Testis (tissue), 3 donors: Measurements from ENCODE around the gene LEMD3. TPM values are rescaled to one million over a fixed set of nuclear protein-coding genes. Genes with fewer than 3 reads are reported as not detected.

Source experiments
- DNase-seq: peaks from one replicate; pipeline ENCODE4 v3.0.0-alpha.2; 2019
- H3K27ac ChIP-seq, 2 donors: fragments of 200-600 bp; sonication (generic); one replicate each; pipeline ENCODE4 v1.5.1; 2019
- H3K27me3 ChIP-seq: fragments of 200-600 bp; sonication (generic); one replicate; pipeline ENCODE4 v1.5.1; 2019
- H3K36me3 ChIP-seq: fragments of 200-600 bp; sonication (generic); one replicate; pipeline ENCODE4 v1.5.1; 2017; ENCODE audit warnings: low read depth; ENCODE audit errors: missing control alignments
- H3K4me1 ChIP-seq: fragments of 200-600 bp; sonication (generic); one replicate; pipeline ENCODE4 v1.5.1; 2019
- H3K4me3 ChIP-seq, 2 donors: fragments of 200-600 bp; sonication (generic); one replicate each; pipeline ENCODE4 v1.5.1; 2017 to 2019
- H3K9me3 ChIP-seq: fragments of 200-600 bp; sonication (generic); one replicate; pipeline ENCODE4 v1.5.1; 2017
- POLR2A ChIP-seq: fragments of 450-650 bp; IDR thresholded peaks from one replicate; pipeline ENCODE4 v1.6.1; 2017; ENCODE audit warnings: antibody characterized with exemption, mild to moderate bottlenecking, moderate library complexity
- WGBS, 2 donors: methylation state at CpG; one replicate each; pipeline ENCODE4 v1.1.5; 2018; 5-methylcytosine and 5-hydroxymethylcytosine counted together
- intact Hi-C: fragments of 100-400 bp; cut with DNase I; formaldehyde crosslinking; loops from one replicate; pipeline ENCODE4 v1.15.1; 2023; ENCODE audit warnings: low total_unique reads
- polyA plus RNA-seq: library from polyadenylated mRNA; stranded (reverse); fragments of 350-450 nt; fragmentation: Illumina TruSeq; extraction: RNeasy Lipid Tissue Mini Kit (QIAGEN cat#74804); gene quantifications from one replicate; pipeline ENCODE4 v1.2.3, GENCODE V29; 2014; ENCODE audit warnings: low read depth, low replicate concordance; ENCODE audit not compliant: insufficient read depth
- total RNA-seq, 2 donors: library from RNA; depleted of rRNA; stranded (reverse); fragments of >200 nt; gene quantifications; one replicate each; pipeline ENCODE4 v1.2.3, GENCODE V29; 2016
- TF ChIP-seq, protein P1 (sequence below), 3 experiments: fragments of 450-650 bp in 2 of 3; fragments of 200-600 bp in 1 of 3; sonication (generic) in 1 of 3; IDR thresholded peaks; one replicate each; pipeline ENCODE4 v1.5.1; 2016 to 2019; ENCODE audit warnings: antibody characterized with exemption in 3 of 3, mild to moderate bottlenecking in 2 of 3, moderate library complexity in 1 of 3

The LEMD3 gene
- total and polyA plus RNA-seq, 3 donors from 2014 or later: 38.7 to 92.4 (median 72.4) TPM

DNA sequence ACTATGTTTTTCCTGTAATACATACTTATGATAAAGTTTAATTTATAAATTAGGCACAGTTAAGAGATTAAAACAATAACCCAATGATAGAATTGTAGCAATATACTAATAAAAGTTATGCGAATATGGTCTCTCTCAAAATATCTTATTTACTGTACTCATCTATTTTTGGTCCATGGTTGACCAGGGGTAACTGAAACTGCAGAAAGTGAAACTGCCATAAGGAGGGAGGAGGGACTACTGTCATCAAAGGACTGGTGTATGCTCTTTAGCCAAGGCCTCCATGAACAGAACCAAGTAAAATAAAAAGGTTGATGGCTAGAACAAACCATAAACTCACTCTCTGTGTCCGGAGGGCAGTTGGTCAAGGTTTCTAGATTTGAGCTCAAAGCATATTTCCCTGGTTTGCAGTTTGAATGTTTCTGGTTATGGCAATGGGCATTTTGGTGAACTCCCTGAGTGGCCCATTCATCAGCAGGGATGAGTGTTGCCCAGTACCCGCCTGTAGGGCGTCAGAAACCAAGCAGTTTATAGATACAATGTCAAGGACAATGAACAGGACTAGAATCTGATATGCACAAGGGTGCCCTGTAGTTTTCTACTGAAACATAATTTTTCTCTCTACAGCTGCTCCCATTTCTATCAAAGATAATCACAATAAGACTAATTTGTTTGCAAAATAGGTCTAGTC is 19.8 kb downstream of the LEMD3 start:
- Histone ChIP-seq H3K27ac (no peak overlapping the region), H3K36me3 (no peaks in the 10 kb centered on the region), H3K9me3 (no peaks in the 10 kb centered on the region), H3K4me3 (no peak overlapping the region), H3K27me3 (no peaks in the 10 kb centered on the region), H3K4me1 (no peaks in the 10 kb centered on the region)
- TF ChIP-seq, protein P1, sequence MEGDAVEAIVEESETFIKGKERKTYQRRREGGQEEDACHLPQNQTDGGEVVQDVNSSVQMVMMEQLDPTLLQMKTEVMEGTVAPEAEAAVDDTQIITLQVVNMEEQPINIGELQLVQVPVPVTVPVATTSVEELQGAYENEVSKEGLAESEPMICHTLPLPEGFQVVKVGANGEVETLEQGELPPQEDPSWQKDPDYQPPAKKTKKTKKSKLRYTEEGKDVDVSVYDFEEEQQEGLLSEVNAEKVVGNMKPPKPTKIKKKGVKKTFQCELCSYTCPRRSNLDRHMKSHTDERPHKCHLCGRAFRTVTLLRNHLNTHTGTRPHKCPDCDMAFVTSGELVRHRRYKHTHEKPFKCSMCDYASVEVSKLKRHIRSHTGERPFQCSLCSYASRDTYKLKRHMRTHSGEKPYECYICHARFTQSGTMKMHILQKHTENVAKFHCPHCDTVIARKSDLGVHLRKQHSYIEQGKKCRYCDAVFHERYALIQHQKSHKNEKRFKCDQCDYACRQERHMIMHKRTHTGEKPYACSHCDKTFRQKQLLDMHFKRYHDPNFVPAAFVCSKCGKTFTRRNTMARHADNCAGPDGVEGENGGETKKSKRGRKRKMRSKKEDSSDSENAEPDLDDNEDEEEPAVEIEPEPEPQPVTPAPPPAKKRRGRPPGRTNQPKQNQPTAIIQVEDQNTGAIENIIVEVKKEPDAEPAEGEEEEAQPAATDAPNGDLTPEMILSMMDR (IDR thresholded peaks at IDR 0.05): no peak
- no peak for TF ChIP-seq POLR2A
- DNase-seq: no peak
- intact Hi-C loops: no loop called here
- 64 to 89% methylated on average over 4 of the region's 4 CpGs for WGBS, 2 donors

DNA sequence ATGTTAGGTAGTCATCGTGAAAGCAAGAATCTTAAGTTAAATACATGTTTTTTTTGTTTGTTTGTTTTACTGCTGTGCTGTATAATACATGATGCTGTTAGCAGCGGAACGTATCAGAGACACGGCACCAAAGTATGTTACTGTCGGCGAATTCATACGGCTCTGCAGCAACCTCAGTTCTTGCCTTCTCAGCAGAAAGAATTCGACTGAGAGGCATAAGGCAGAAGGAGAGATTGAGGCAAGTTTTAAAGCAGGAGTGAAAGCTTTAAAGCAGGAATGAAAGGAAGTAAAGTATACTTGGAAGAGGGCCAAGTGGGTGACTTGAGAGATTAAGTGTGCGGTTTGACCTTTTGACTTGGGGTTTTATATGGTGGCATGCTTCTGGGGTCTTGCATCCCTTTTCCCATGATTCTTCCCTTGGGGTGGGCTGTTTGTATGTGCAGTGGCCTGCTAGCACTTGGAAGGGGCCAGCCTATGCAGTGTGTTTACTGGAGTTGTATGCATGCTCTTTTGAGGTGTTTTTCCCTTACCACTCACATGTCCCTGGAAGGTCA is 23.7 kb downstream of the LEMD3 start:
- TF ChIP-seq POLR2A: no peak
- TF ChIP-seq, protein P1 (IDR thresholded peaks at IDR 0.05): no peak
- WGBS, 2 donors: 84% methylated on average over 9 of the region's 9 CpGs
- Histone ChIP-seq H3K4me1 (no peaks in the 10 kb centered on the region), H3K9me3 (no peaks in the 10 kb centered on the region), H3K27ac (no peak overlapping the region), H3K36me3 (no peaks in the 10 kb centered on the region), H3K27me3 (no peaks in the 10 kb centered on the region), H3K4me3 (no peak overlapping the region)
- no peak for DNase-seq
- intact Hi-C loops: no loop called here

DNA sequence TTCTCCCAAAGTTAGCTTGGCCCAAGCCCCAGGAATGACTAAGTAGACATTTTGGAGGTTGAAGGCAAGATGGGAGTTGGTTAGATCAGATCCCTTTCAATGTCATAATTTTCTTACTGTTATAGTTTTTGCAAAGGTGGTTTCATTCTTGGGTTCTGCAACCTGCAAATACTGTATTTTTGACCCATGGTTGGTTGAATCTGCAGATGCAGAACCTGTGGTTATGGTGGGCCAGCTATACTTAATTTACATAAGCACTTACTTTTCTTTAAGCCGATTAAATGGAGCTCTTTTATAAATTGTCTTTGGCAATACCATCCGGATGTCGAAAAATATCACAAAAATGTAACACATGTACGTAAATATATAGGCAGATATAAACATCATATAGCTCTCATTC is 25.6 kb downstream of the LEMD3 start:
- H3K4me1 ChIP-seq: no peaks in the 10 kb centered on the region
- H3K27me3 ChIP-seq: no peaks in the 10 kb centered on the region
- H3K27ac ChIP-seq: no peak overlapping the region
- 86 to 98% methylated on average over 4 of the region's 4 CpGs for WGBS, 2 donors
- H3K9me3 ChIP-seq: no peaks in the 10 kb centered on the region
- TF ChIP-seq POLR2A: no peak
- TF ChIP-seq, protein P1 (IDR thresholded peaks at IDR 0.05): no peak
- no peak overlapping the region for H3K4me3 ChIP-seq
- H3K36me3 ChIP-seq: no peaks in the 10 kb centered on the region
- DNase-seq: no peak
- intact Hi-C loops: no loop called here

DNA sequence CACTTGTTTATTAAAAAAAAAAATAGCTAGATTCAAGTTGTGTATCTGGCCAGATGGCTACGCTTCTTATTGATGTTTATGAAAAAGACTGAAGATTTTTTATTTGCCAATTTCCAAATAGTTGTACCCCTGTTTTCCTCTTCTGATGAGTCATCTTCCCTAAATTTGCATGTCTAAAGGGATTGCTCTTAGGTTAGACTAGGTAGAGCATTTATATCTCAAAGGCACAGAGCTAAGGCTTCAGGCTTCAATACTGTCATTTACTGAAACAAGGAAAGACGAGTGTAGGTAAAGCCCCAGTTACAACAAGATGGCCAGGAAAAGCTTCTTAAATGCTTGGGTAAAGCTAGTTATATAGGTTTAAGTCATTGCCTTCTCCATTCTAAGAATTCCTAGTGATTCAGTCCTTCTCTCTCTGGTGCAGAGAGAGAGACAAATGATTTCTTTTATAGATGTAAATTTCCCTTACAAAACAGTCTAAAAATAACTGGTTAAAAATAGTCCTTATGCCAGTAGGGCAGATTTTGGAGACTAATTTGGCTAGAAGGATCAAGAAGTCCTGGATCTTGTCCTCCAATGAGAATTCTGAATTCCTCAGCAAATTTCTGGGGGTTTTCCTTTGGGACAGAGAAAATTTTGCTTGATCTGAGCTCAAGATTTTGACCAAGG is 26.1 kb downstream of the LEMD3 start:
- Histone ChIP-seq H3K4me1 (no peaks in the 10 kb centered on the region), H3K4me3 (no peak overlapping the region), H3K9me3 (no peaks in the 10 kb centered on the region), H3K36me3 (no peaks in the 10 kb centered on the region), H3K27me3 (no peaks in the 10 kb centered on the region), H3K27ac (no peak overlapping the region)
- TF ChIP-seq, protein P1 (IDR thresholded peaks at IDR 0.05): no peak
- no peak for TF ChIP-seq POLR2A
- 92 to 96% methylated on average over 2 of the region's 2 CpGs for WGBS, 2 donors
- DNase-seq: no peak
- intact Hi-C loops: no loop called here
